HG02884 (cell line): Measurements from ENCODE around the gene GPX7.
"Not testable (repeated sequence)": the region's sequence is repeated elsewhere in the genome, so short reads cannot be mapped to it uniquely, and the experiment has no call there.

Source experiments
- ATAC-seq: cut with Tn5 transposase; IDR thresholded peaks from one replicate; pipeline ENCODE4 v1.9.1; 2021; ENCODE audit warnings: mild to moderate bottlenecking, moderate library complexity; ENCODE audit not compliant: unreplicated experiment

Gene GPX7

DNA sequence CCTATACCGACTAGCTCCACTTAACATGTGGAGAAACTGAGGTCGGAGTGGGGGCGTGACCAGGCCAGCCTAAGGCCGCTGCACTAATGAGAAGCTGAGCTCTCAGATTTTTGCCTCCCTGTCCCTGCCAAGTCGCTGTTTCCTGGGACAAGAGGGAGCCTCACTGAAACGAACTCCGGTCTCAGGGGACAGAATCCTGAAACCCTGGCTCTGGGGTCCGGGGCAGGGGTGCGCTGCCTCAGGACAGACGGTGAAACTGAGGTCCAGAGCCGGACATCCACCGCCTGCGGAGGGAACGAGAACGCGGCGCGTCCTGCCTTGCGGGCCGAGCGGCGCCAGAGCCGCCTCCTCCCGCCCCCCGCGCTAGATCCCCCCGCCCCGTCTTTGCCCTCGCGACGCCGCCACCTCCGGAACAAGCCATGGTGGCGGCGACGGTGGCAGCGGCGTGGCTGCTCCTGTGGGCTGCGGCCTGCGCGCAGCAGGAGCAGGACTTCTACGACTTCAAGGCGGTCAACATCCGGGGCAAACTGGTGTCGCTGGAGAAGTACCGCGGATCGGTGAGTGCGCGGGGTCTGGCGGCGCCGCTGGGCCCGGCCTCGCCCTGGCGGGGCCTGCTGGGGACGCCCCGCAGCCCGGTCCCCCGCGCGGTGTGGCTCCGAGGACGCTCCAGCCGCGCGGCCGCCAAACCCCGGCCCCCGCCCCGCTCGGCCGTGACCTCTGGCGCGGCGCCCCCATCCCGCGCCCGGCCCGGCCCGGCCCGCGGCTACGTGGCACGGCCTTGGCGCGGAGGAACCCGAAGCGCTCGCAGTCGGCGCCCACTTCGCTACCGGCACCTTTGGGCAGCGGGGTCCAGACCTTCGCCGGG is at the start of gene GPX7:
Gene GPX7, plus strand, starts transcription at position 381 of the 865 bp plus-strand sequence. Its CDS starts 39 bp downstream, at position 420.
- ATAC-seq: no peak

GRCh38 chr1:52552505-52553361 is 49.4 kb upstream of the GPX7 start, which contains the start of gene TUT4:
TUT4 (minus strand) TSS chr1:52553092; CDS start chr1:52526280, 26,812 bp downstream.
- ATAC-seq: peak; percentile 41

GRCh38 chr1:52553362-52554266 is 48.6 kb upstream of the GPX7 start:
- peak; percentile 45 for ATAC-seq

- ATAC-seq: no peak
Observed at GRCh38 chr1:52554267-52554640, 47.9 kb upstream of the GPX7 start.

GRCh38 chr1:52554756-52555155 is 47.4 kb upstream of the GPX7 start:
- ATAC-seq: no peak

DNA sequence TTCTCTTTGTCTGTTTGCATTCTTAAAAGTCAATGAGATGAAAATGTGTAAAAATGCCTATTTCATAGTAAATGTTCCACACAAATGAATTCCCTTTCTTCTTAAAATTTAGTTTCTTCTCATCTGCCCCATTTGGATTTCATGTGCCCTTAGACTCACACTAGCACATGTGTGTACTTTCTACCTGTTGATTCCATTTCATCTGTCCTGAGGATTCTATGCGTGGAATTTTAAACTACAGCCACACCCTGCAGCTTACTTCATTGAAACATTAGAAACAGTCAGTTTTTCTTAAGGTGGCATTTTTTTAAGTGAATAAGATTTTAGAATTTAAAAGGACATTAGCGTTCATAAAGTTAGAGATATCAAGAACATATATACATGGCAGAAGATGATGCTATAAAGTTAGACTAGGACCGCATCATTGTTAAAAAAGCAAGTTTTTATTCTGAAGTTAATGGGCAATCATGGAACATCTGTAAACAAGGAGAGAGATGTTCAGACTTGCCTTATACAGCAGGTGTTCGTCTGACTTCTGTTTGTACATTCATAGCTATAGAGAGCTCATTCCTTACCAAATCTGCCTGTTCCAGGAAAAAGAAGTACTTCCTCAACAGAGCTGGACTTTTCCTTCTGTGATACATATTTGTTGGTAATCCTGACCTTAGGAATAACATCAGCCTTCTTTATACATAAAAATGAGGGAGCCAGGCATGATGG is 45.4 kb upstream of the GPX7 start:
- no peak for ATAC-seq

DNA sequence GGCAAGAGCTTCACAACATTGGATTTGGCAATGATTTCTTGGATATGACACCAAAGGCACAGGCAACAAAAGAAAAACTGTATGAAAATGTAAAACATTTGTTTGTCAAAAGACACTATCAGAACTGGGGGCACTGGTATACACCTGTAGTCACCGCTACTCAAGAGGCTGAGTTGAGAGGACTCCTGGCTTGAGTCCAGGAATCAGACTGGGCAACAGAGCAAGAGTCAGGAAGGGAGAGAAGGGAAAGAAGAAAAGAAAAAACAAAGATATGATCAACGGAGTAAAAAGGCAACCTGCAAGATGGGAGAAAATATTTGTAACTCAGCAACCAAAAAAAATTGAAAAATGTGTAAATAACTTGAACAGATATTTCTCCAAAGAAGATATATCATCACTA is 43.2 kb upstream of the GPX7 start:
- no peak for ATAC-seq

DNA sequence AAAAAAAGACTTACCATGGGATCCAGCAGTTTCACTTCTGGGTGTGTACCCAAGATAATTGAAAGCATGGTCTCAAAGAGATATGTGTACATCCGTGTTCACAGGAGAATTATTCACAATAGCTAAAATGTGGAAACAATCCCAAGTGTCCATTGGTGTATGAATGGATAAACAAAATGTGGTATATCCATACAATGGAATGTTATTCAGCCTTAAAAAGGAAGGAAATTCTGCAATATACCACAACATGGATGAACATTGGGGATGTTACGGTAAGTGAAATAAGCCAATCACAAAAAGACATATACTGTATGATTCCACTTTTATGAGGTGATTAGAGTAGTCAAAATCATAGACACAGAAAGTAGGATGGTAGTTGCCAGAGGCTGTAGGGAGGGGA is 42.3 kb upstream of the GPX7 start:
- ATAC-seq: no peak

GRCh38 chr1:52562766-52563165 is 39.4 kb upstream of the GPX7 start:
- ATAC-seq: no peak

DNA sequence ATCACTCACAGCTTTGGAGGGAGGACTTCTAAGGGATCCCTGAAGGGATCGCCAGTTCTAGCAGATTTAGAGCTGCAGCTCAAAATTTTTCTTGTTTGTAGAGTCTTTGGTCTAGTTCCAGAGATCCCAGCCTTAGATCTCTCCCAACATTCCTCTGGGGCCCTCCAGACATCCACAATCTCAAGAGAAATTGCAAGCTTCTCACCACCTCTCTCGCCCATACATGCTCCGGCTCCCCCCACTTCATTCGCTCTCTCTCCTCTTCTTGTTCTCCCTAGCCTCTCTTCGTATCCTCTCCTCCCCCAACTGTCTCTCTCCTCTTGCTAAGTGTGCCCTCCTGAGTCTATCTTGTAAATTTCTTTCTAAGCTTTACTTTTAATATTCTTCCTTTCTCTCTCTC is 34.2 kb upstream of the GPX7 start:
- ATAC-seq: no peak

- no peak for ATAC-seq
Observed at GRCh38 chr1:52569449-52570210, 32.5 kb upstream of the GPX7 start.

GRCh38 chr1:52571783-52572182 is 30.4 kb upstream of the GPX7 start:
- ATAC-seq: no peak

- no peak for ATAC-seq
Observed at GRCh38 chr1:52572387-52572786, 29.8 kb upstream of the GPX7 start.

DNA sequence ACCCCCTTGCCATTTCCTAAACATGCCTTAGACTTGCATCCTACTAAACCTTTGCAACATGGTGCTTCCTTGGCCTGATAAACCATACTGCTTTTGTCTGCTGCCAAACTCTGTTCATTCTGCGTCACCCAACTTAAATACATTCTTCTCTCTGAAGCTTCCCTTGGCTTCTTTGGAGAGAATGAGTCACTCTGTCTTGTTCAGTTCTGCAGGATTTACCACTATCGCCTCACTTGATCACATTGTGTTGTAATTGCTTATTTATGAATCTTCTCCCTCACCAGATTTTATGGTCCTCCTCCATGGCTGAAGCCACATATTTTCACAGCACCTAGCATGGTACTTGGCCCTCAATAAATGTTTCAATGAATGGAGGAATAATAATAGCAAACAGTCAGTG is 27.6 kb upstream of the GPX7 start:
- no peak for ATAC-seq

- no peak for ATAC-seq
Observed at GRCh38 chr1:52576074-52576473, 26.1 kb upstream of the GPX7 start.

- ATAC-seq: not testable (repeated sequence)
Observed at GRCh38 chr1:52578066-52578465, 24.1 kb upstream of the GPX7 start.

DNA sequence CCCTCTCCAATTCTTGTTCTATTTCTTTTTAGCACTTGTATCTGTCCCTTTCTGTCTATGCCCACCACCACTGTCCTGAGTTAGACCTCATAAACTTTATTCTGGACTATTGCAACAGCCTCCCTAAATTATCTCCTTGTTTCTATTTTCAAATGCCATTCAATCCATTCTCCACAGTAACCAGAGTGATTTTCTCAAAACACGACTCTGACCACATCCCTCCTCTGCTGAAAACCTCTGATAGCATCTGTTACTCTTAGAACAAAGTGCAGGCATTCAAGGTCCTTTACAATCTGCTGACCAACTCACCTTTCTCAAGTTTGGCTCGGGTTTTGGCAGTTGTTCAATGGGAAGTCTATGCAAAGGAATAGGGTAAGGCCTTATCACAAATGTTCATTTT is 22.8 kb upstream of the GPX7 start:
- no peak for ATAC-seq

DNA sequence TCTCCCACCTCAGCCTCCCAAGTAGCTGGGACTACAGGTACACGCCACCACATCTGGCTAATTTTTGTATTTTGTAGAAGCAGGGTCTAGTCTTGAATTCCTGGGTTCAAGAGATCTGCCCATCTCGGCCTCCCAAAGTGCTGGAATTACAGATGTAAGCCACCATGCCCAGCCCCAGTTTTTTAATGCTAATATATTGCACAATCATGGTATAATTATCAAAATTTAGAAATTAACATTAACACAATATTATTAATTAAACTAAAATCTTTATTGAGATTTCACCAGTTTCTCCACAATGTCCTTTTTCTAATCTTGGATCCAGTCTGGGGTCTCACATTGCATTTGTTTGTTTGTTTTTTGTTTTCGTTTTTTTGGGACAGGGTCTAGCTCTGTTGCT is 21.9 kb upstream of the GPX7 start:
- no peak for ATAC-seq

- no peak for ATAC-seq
Observed at GRCh38 chr1:52582116-52582696, 20.0 kb upstream of the GPX7 start.
